GM12878 (cell line): ENCODE measurements around the gene SPATA25. TPM values are rescaled to one million over a fixed set of nuclear protein-coding genes. Genes with fewer than 3 reads are reported as not detected.

Source experiments
- ATAC-seq: fragments of 200-7000 bp; cut with Tn5 transposase; 3 replicates; pipeline ENCODE4 v1.9.1; 2020; ENCODE audit warnings: mild to moderate bottlenecking, moderate library complexity
- BruUV-seq: library from RNA; stranded (reverse); fragments of 400-500 nt; replicated peaks from 2 replicates; lab custom pipeline; 2021; lab: Mats Ljungman, UMichigan
- CTCF ChIA-PET: fragments of 300-600 bp; sonication (Branson Sonifier 250); formaldehyde crosslinking; extraction: SDS; loops from one replicate; lab custom pipeline; 2021; ENCODE audit warnings: inconsistent platforms; lab: Yijun Ruan, JAX
- POLR2A ChIA-PET: fragments of 350-600 bp; formaldehyde crosslinking; extraction: SDS; loops from one replicate; lab custom pipeline; 2021; ENCODE audit warnings: inconsistent platforms; lab: Charles Lee
- RAD21 ChIA-PET: fragments of 300-600 bp; sonication (Branson Sonifier 250); formaldehyde crosslinking; loops from one replicate; lab custom pipeline; 2023; ENCODE audit warnings: antibody characterized with exemption; ENCODE audit not compliant: unreplicated experiment; lab: Charles Lee
- SMC1A ChIA-PET: fragments of 300-600 bp; sonication (Branson Sonifier 250); formaldehyde crosslinking; loops from one replicate; lab custom pipeline; 2023; ENCODE audit not compliant: unreplicated experiment, uncharacterized antibody; lab: Charles Lee
- DNase-seq: peaks from one replicate; pipeline ENCODE4 v3.0.0-alpha.2; 2011; ENCODE audit warnings: low read depth, low spot score
- FAIRE-seq: peaks from 3 replicates; lab custom pipeline; 2011; peaks lifted over from hg19 to GRCh38; lab: Jason Lieb, UNC
- H2AFZ ChIP-seq: 2 replicates; pipeline ENCODE4 v1.6.0; 2011; ENCODE audit warnings: low read depth, low read length, control low read depth; ENCODE audit not compliant: control insufficient read depth
- H3K27ac ChIP-seq: 2 replicates; pipeline ENCODE4 v1.5.1; 2011; ENCODE audit warnings: control low read depth; ENCODE audit not compliant: control insufficient read depth, insufficient read depth
- H3K27me3 ChIP-seq, 2 experiments: replicated peaks in 1 of 2; 2 replicates each; pipeline versions ENCODE4 v1.6.0 to v1.6.1; 2011; ENCODE audit warnings: low read length in 1 of 2; ENCODE audit not compliant: control insufficient read depth in 2 of 2, insufficient read depth in 2 of 2
- H3K36me3 ChIP-seq, 2 experiments: 2 replicates each; pipeline ENCODE4 v1.5.1; 2011; ENCODE audit warnings: low read length in 1 of 2; ENCODE audit not compliant: control insufficient read depth in 2 of 2, insufficient read depth in 2 of 2
- H3K4me1 ChIP-seq: 2 replicates; pipeline ENCODE4 v1.6.1; 2011; ENCODE audit warnings: mild to moderate bottlenecking, low read length, moderate library complexity, mixed read lengths; ENCODE audit not compliant: control insufficient read depth, insufficient read depth
- H3K4me2 ChIP-seq: 2 replicates; pipeline ENCODE4 v1.6.0; 2011; ENCODE audit warnings: control low read depth; ENCODE audit not compliant: control insufficient read depth, insufficient read depth
- H3K4me3 ChIP-seq: fragments of 200-600 bp; sonication (generic); 2 replicates; pipeline ENCODE4 v1.5.1; 2016
- H3K79me2 ChIP-seq: 2 replicates; pipeline ENCODE4 v1.6.0; 2011; ENCODE audit warnings: low read length; ENCODE audit not compliant: control insufficient read depth, insufficient read depth
- H3K9ac ChIP-seq: 2 replicates; pipeline ENCODE4 v1.8.0; 2011; ENCODE audit warnings: low read length, control low read depth, mixed read lengths; ENCODE audit not compliant: control insufficient read depth, insufficient read depth
- H3K9me3 ChIP-seq: replicated peaks from 3 replicates; pipeline ENCODE4 v1.5.1; 2011; ENCODE audit warnings: mild to moderate bottlenecking, low read length; ENCODE audit not compliant: control insufficient read depth, insufficient read depth
- H4K20me1 ChIP-seq: 2 replicates; pipeline ENCODE4 v1.6.0; 2011; ENCODE audit not compliant: control insufficient read depth, insufficient read depth
- CBX3 ChIP-seq: fragments of 200-600 bp; sonication (generic); IDR thresholded peaks from 2 replicates; pipeline ENCODE4 v1.6.1; 2016; ENCODE audit warnings: low read depth, borderline replicate concordance
- CBX5 ChIP-seq: sonication (generic); IDR thresholded peaks from 2 replicates; pipeline ENCODE4 v1.6.1; 2016; ENCODE audit warnings: low read depth, moderate library complexity, mild to moderate bottlenecking, inconsistent platforms
- CREB1 ChIP-seq: IDR thresholded peaks from 2 replicates; pipeline ENCODE4 v1.6.1; 2012; ENCODE audit warnings: low read depth, mild to moderate bottlenecking, inconsistent platforms
- NR2C2 ChIP-seq: IDR thresholded peaks from 2 replicates; pipeline ENCODE4 v1.6.1; 2011; ENCODE audit warnings: borderline replicate concordance, low read depth; ENCODE audit not compliant: control insufficient read depth, insufficient read length
- ZNF622 ChIP-seq: fragments of 450-650 bp; IDR thresholded peaks from 2 replicates; pipeline ENCODE4 v1.6.1; 2017; ENCODE audit warnings: mild to moderate bottlenecking, inconsistent platforms
- WGBS: methylation state at CpG from one replicate; pipeline ENCODE4 v1.1.6; 2016; ENCODE audit warnings: low lambda C conversion rate; ENCODE audit not compliant: insufficient replicate concordance, insufficient coverage; ENCODE audit errors: missing lambda C conversion rate; 5-methylcytosine and 5-hydroxymethylcytosine counted together
- in situ Hi-C: fragments of 300-500 bp; cut with MboI; formaldehyde crosslinking; loops from 9 replicates; pipeline ENCODE4 v1.14.3; 2018; ENCODE audit warnings: mixed read lengths
- intact Hi-C: fragments of 100-400 bp; cut with micrococcal nuclease; formaldehyde crosslinking; loops from one replicate; pipeline ENCODE4 v1.14.2; 2022; ENCODE audit not compliant: unreplicated experiment
- polyA plus RNA-seq, 11 experiments: library from polyadenylated mRNA; depleted of rRNA in 4 of 11; unstranded in 6 of 11; stranded (reverse) in 5 of 11; fragments of >200 nt; fragmentation: Nextera tagmentation in 4 of 11; fragmentation: Illumina TruSeq in 1 of 11; extraction: Ambion mirVana in 4 of 11; extraction: Trizol in 1 of 11; gene quantifications; 1 replicate in 1 of 11; 2 replicates in 10 of 11; pipeline versions ENCODE4 v1.2.1 to v1.2.3, GENCODE V29; 2011 to 2016; ENCODE audit warnings: inconsistent platforms in 2 of 11, missing spikeins in 2 of 11, low read depth in 1 of 11
- total RNA-seq, 4 experiments: library from RNA; depleted of rRNA in 3 of 4; stranded (reverse); fragments of >200 nt in 3 of 4; fragmentation: Illumina TruSeq in 1 of 4; extraction: Trizol in 1 of 4; gene quantifications; 2 replicates each; pipeline versions ENCODE4 v1.2.1 to v1.2.3, GENCODE V29; 2013 to 2021

Gene SPATA25
- total and polyA plus RNA-seq, 10 of the 15 experiments (the other 5 are each of a cell fraction or from before 2014, with no cell fraction given): 0.28 to 2.9 (median 1.3) TPM; not detected in 3

- no peak for TF ChIP-seq ZNF622
- TF ChIP-seq NR2C2: no peak
- TF ChIP-seq CBX5: no peak
- TF ChIP-seq CBX3: no peak
These were observed 20.0 kb upstream of the SPATA25 start (continued) for GRCh38 chr20:45907219-45907948.

GRCh38 chr20:45905505-45906079 lies 18.2 kb upstream of the SPATA25 start:
- no peak for TF ChIP-seq CREB1
- H3K36me3 ChIP-seq: no peaks in the 10 kb centered on the region
- no peak overlapping the region for H3K27ac ChIP-seq
- intact Hi-C loops (no loop called here), in situ Hi-C loops (no loop called here)
- H3K9me3 ChIP-seq: no peaks in the 10 kb centered on the region
- no peak for FAIRE-seq
- 83% methylated on average over 8 of the region's 8 CpGs for WGBS
- no peaks in the 10 kb centered on the region for H3K4me1 ChIP-seq
- CTCF ChIA-PET: interaction anchor here (1.0 to 1.9 kb wide), 4 partner anchors 15 to 107 kb away, joined by 3 to 5 read pairs (median 4); partner anchors contain the start of genes CTSA and NEURL2
- H3K4me3 ChIP-seq: no peak overlapping the region
- H4K20me1 ChIP-seq: no peaks in the 10 kb centered on the region
- no peak overlapping the region for H3K4me2 ChIP-seq
- POLR2A ChIA-PET: interaction anchor here (0.6 kb wide), 1 partner anchor 44 kb away, joined by 3 read pairs; no protein-coding TSS in a partner anchor
- H3K27me3 ChIP-seq: no peaks in the 10 kb centered on the region
- H3K9ac ChIP-seq: no peak overlapping the region
- no TSS peak for BruUV-seq
- no peaks in the 10 kb centered on the region for H3K79me2 ChIP-seq
- ATAC-seq: no peak
- RAD21 ChIA-PET: no interaction called here
- no peak overlapping the region for H2AFZ ChIP-seq
- DNase-seq: no peak
- SMC1A ChIA-PET: interaction anchor here (0.8 to 1.8 kb wide), 2 partner anchors 21 to 28 kb away, joined by 4 to 5 read pairs; partner anchors contain the start of gene PCIF1
